Measurements from ENCODE around the gene CDH15.
"Not testable (repeated sequence)": the region's sequence is repeated elsewhere in the genome, so short reads cannot be mapped to it uniquely, and the experiment has no call there.

The CDH15 gene

GRCh38 chr16:89172528-89173173 is 1.1 kb downstream of the CDH15 start:
- ATAC-seq (no peak), DNase-seq (no peak)

- ATAC-seq (no peak), DNase-seq (no peak)
Observed at GRCh38 chr16:89173174-89173921, 1.8 kb downstream of the CDH15 start.

- DNase-seq: no peak
- ATAC-seq: no peak
Observed at GRCh38 chr16:89174055-89174827, 2.7 kb downstream of the CDH15 start.

- no peak for DNase-seq
- ATAC-seq: no peak
Observed at GRCh38 chr16:89174877-89175276, 3.3 kb downstream of the CDH15 start.

GRCh38 chr16:89175280-89176146 is 4.0 kb downstream of the CDH15 start:
- ATAC-seq: no peak
- DNase-seq: no peak

- no peak for DNase-seq
- ATAC-seq: no peak
Observed at GRCh38 chr16:89176147-89176690, 4.7 kb downstream of the CDH15 start.

GRCh38 chr16:89176717-89177116 is 5.2 kb downstream of the CDH15 start:
- DNase-seq (no peak), ATAC-seq (no peak)

GRCh38 chr16:89177501-89177900 is 6.0 kb downstream of the CDH15 start:
- DNase-seq (no peak), ATAC-seq (no peak)

GRCh38 chr16:89178453-89179147 is 7.1 kb downstream of the CDH15 start:
- no peak for ATAC-seq
- no peak for DNase-seq

GRCh38 chr16:89179148-89179484 is 7.6 kb downstream of the CDH15 start:
- ATAC-seq: no peak
- no peak for DNase-seq

- DNase-seq (no peak), ATAC-seq (no peak)
Observed at GRCh38 chr16:89179656-89180315, 8.2 kb downstream of the CDH15 start.

GRCh38 chr16:89183463-89183862 is 11.9 kb downstream of the CDH15 start:
- DNase-seq (no peak), ATAC-seq (no peak)

GRCh38 chr16:89183975-89184676 is 12.6 kb downstream of the CDH15 start:
- DNase-seq: no peak
- ATAC-seq: no peak

- DNase-seq: no peak
- ATAC-seq: no peak
Observed at GRCh38 chr16:89184677-89184932, 13.1 kb downstream of the CDH15 start.

GRCh38 chr16:89184933-89185794 is 13.6 kb downstream of the CDH15 start:
- no peak for ATAC-seq
- no peak for DNase-seq

GRCh38 chr16:89185887-89186592 is 14.5 kb downstream of the CDH15 start:
- not testable (repeated sequence) for DNase-seq, ATAC-seq

GRCh38 chr16:89186593-89187031 is 15.1 kb downstream of the CDH15 start:
- ATAC-seq, DNase-seq: not testable (repeated sequence)

- ATAC-seq (peak; percentile 35), DNase-seq (peak; percentile 53)
Observed at GRCh38 chr16:89187032-89187769, 15.7 kb downstream of the CDH15 start.

Measured in stimulated activated naive CD8-positive, alpha-beta T cell treated with anti-CD3 and anti-CD28 coated beads, Interleukin-15, Interleukin-2, amounts not matched to agents 100 U/mL and 50 U/mL, for 24 hours (primary cell).